ENCODE measurements around the gene ADSS1.
"Not testable (repeated sequence)": the region's sequence is repeated elsewhere in the genome, so short reads cannot be mapped to it uniquely, and the experiment has no call there.

The ADSS1 gene

DNA sequence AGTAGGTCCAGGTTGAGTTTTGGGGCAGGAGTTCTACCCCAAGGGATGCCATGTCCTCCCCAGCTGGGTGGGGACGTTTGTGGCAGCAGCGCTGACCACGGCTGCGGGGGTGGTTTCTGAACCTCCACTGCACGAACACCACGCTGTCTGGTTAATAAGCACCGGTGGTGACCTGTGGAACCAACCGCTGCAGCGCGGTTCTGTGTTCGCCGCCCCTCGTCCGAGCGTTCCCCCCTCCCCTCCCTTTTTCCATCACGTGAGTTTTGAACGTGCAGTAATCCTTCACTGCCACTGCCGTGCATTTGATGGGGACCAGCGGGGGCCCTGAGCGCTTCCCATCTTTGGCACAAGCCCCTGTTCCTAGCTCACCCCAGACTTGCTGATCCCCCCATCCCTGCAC lies 6.4 kb upstream of the ADSS1 start:
- DNase-seq (ENCODE audit: low spot score) = no peak

DNA sequence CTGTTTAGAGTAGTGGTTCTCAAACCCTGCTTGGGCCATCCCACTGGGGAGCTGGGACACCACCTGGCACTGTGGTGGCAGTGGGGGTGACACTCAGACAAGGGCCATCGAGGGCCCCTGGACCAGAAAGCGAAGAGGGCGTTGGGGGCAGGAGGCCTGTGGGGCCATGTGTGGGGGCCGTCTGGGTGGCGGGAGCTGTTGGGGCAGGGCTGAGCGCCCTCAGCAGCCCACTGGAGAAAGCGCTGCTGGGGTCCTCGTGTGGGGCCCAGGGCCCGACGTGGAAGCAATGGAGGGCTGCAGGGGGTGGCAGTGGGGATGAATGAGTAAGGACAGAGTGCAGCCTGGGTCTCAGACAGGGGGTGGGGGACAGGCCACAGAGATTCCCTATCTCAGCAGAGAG lies 5.9 kb upstream of the ADSS1 start:
- DNase-seq (ENCODE audit: low spot score) = no peak

DNA sequence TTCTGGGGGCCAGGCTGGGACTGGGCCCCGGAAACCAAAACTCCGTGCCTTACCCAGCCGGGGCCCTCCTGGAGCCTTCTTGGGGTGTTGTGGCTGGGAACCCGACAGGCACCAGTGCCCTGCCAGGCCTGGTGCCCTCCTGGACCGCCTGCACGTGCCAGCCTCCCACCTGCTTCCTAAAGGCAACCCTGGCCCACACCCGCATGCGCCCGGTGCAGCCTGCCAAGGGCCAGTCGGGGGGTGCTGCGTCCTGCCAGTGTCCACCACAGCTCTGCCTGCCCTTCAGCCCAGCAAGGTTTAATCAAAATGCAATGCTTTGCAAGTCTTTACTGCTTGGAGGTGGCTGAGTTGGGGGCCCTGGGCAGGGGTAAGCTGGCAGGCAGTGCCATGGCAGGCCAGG lies 5.2 kb upstream of the ADSS1 start:
- no peak for DNase-seq (ENCODE audit: low spot score)

DNA sequence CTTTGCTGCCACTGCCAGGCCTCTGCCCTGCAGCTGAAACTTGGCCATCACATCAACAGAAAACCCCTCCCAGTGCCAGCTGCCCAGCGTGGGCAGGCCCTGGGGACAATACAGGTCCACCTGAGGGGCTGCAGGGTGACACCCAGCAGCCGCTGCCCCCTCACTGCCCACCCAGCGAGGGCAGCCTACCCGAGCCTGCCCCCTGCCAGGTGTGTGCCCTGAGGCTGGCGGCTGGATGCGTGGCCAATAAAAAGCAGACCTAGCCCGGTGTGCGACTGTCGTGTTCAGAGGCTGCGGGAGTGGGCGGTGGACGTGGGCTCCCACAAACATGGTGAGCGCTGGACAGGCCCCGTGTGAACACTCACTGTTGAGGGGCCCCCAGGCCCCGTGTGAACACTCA lies 4.7 kb upstream of the ADSS1 start:
- no peak for DNase-seq (ENCODE audit: low spot score)

DNA sequence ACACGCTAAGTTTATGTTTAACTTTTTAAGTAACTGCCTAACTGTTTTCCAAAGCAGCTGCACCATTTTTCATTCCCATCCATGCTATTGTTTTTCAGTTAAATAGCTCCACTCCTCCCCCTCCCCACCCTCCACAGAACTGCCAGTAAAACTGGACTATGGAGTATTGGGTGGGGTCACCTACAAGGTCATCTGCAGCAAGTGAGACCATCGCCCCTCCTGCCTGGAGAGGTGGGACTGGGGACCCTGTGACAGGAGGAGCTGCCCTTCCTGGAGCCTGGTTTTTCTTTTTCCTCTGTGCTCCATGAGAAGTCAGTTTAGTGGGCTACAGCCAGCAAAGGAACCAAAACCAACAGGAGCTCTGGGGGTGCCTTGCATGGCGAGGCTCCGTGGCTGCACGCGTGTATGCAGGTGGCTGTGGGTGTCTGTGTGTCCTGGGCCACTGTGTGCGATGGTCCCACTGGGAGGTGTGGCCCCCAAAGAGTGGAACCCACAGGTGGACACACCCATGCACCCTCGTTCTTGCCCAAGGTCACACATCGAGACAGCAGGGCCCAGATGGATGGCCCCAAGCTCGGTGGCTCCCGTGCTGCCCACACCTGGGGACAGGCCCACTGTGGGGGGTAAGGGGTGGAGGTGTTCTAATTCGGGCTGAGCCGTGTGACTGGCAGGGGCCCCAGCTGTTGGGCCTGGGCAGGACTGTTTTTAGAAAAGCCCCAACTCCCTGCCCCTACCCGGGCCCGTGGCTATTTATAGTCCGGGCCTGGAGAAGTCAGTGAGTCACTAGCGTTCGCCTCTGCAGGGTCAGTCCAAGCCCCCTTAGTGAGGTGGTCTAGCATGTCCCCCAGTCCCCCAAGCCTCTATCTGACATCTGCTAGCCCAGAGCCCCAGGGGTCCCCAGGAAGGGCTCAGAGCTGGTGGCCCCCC lies 2.3 kb upstream of the ADSS1 start:
- no peak for DNase-seq (ENCODE audit: low spot score)

DNA sequence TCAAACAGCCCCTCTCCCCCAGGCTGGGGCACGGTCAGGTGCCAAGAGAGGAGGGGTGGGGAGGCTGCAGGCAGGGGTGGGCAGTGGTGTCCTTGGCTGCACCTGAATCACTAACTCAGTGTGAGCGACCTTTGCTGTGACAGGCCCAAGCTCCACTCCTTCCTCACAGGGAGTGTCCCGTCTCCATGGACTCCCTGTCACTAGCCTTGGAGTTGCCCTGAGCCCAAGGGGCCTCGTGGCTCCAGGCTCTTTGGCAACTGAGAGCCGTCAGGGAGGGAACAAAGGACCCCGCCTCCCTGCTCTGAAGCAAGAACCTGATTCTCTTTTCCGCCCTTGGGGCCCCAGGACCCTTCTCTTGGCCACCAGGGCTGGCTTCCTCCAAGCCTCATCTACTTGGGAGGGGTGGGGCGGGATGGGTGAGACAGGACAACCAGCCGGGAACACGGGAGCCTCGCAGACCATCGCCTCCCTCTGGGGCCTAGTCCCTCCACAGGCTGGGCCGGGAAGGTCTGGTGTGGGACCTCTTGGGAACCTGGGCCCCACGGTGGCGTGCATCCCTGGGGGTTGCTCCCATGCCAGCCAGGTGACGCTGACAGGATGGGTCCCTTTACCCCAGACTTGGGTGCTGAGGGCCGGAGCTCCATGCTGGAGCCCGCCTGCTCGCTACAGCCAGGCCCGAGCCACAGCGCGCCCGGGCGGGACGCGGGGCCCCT lies 935 bp upstream of the ADSS1 start:
- no peak for DNase-seq (ENCODE audit: low spot score)

DNA sequence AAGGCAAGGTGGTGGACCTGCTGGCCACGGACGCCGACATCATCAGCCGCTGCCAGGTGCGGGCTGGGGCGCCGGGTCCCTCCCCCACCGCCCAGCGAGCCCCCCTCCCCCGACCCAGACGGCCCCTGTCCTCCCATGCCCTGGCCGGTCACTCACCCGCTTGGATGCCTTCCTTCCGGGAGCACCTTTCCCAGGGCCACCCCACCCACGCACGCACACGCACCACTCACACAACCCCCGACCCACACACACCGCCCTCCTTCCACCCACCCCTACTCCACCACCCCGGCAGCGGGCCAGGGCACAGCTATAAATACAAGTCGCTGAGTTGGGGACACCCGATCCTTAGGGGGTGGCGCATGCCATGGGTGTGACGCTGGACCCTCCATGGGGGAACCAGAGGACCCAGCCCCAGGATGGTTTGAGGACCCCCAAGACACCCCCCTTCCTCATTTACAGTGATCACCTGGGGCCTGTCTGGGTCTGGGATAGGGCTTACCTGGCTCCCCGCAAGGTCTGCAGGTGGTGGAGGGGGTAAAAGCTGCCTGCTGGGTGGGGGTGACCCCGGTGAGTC lies 465 bp downstream of the ADSS1 start:
- DNase-seq (ENCODE audit: low spot score) = peak; percentile 49

DNA sequence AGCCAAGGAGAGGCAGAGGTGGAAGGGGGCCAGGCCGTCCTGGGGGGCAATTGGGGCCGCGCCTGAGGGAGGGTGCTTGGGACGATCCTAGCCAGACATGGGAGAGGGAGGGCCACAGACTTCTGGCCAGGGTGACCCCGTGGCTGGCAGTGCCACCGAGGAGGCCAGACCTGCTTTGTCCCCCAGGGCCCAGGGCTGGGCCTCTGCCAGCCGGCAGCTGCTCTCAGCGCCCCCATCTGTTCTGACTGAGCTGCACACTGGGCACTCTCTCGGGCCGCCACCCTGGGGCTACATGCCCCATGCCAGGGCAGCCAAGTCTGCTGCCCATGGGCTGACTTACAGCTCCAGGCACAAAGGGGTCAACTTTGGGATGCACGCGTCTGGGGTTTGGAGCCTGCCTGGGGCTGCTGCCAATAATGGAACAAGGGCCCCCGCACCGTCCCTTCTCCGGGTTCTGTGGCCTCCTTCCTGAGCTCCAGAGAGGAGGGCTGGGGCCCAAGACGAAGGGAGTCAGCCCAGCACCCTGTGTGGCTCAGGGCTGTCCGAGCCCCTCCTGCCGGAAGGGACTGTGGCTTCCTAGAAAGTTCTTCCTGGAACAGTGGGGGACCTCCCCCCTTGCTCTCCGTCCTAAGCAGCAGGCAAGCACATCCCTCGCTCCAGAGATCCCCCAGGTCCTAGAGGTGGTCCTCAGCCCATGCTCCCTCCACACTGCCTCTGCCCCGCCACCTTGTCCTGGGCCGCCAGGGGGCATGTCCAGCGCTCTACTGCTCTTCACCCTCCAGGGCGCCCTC lies 1.1 kb downstream of the ADSS1 start:
- DNase-seq (ENCODE audit: low spot score) = peak; percentile 72

DNA sequence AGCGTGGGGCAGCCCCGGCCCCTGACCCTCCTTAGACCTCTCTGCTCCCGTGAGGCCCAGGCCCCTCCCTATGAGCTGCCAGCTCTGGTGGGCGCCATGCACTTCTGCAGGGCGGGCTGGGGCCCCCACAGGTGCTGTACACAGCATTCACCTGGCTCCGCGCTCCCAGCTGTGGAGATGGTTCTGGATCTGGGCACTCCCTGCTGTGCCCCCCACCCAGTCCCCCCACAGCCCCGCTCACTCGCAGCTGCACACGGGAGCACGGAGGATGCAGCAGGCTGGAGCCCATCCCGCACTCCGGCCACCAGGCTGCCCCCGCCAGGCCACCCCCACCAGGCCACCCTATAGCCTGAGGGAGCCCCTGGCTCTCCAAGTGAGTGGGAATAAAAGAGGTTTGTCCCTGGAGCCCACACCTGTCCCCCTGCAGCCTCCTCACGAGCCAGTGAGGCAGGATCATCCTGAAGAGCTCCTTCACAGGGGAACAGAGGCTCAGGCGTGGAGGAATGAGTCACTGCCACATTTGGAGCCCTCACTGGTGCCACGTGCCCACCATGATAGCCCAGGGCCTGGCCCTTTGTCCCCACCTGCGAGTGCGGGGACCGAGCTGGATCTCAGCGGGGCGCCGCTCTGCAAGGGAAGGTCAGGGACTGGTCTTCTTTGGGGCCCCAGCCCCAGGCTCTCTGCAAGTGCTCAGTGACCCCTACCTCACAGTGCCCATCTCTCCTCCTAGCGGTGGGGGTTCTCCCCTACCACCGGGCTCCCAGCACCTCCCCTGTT lies 1.9 kb downstream of the ADSS1 start:
- DNase-seq (ENCODE audit: low spot score) = no peak

DNA sequence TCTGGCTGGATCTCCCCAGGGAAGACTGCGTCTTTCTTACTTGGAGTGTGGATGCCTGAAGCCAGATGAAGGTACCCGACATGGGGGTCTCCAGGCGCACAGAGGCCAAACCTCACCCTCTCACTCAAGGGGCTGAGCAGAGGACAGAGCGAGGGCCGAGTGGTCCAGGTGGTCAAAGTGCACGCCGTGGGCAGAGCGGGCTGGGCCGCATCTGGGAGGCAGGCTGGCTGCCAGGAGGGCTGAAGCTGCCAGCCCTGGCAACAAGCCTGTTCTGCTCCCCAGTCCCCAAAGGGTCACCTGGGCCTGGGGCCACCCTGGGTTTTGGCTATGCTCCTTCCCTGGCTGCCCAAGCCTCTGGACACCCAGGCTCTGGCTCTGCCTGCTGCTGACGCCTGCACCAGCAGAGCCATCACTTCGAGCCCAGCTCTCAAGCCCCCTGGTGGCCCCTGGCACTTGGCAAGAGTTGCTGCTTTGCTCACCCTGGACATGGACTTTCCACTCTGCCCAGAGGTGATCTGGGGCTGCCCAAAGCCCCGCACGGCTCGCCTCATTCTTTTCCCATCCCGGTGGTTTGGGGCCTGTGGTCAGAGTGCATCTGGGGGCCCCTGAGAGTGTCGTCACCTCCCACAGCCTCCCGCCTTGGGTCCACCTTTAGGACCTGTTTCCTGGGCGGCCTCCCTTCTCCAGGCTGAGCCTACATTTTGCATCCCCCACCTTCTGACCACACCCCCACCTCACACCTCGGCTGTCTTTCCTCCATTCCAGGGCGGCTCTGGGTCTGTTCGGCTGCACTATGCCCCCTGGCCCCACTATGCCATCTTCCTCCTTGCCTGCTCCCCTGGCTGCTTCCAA lies 2.8 kb downstream of the ADSS1 start:
- DNase-seq (ENCODE audit: low spot score) = no peak

DNA sequence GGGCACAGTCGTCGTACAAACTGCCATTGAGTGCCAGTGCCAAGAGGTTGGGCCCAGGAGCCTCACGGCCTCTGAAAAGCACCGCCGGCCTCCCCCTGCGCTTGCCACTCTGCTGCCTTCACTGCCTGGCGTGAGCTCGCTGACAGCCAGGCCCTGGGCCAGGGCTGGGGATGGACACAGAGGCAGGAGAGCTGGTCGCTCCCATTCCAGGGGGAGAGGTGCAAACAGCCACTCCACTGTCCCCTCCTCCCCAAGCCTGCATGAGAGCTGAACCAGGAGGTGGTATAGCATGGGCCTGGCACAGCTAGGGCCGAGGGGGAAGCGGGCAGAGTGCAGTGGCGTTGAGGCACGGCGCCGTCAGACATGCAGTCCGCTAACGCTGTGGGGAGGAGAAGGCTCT lies 4.6 kb downstream of the ADSS1 start:
- no peak for DNase-seq (ENCODE audit: low spot score)

DNA sequence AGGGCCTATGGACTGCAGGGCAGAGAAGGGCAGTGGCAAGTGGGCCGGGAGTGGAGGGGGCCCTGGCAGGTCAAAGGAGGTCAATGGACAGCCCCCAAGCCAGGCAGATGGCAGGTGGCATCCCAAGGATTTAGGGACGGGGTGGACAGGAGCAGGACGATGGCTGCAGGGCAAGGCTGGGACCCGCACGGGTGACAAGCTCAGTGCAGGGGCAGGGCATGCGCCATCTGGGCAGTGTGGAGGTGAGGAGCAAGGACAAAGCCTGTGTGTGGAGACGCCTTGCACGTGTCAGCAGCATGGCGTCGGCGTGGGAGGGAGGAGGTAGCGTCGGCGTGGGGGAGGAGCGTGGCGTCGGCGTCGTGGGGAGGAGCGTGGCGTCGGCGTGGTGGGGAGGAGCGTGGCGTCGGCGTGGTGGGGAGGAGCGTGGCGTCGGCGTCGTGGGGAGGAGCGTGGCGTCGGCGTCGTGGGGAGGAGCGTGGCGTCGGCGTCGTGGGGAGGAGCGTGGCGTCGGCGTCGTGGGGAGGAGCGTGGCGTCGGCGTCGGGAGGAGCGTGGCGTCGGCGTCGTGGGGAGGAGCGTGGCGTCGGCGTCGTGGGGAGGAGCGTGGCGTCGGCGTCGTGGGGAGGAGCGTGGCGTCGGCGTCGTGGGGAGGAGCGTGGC lies 5.3 kb downstream of the ADSS1 start:
- DNase-seq (ENCODE audit: low spot score) = not testable (repeated sequence)

DNA sequence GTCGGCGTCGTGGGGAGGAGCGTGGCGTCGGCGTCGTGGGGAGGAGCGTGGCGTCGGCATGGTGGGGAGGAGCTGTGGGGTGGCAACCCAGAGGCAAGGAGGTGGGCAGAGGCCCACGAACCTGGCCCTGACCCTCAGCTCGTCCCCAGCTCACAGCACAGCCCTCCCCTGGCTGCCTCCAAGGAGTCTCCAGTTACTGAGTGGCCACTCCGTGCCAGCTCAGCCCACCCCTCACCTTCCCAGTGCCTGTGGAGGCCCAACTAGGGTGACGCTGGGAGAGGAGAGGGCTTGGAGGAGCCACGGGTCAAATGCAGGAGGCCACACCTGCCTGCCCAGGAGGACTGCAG lies 5.8 kb downstream of the ADSS1 start:
- no peak for DNase-seq (ENCODE audit: low spot score)

DNA sequence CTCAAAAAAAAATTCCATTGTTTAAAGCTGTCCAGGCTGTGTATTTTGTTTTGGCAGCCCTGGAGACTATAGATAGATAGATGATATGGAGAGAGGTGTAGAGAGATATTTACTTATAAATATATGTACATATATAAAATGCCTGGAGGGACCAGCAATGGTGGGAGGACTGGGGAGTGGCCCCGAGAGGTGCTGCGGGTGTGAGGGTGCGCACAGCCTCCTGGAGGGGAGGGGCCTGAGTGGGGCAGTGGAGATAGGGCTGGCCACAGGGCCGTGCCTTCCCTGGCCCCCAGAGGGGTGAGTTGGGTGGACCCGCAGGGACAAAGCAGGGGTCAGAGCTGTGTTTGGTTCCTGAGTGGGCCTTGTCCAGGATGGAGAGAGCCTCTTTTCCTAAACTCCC lies 6.5 kb downstream of the ADSS1 start:
- no peak for DNase-seq (ENCODE audit: low spot score)

DNA sequence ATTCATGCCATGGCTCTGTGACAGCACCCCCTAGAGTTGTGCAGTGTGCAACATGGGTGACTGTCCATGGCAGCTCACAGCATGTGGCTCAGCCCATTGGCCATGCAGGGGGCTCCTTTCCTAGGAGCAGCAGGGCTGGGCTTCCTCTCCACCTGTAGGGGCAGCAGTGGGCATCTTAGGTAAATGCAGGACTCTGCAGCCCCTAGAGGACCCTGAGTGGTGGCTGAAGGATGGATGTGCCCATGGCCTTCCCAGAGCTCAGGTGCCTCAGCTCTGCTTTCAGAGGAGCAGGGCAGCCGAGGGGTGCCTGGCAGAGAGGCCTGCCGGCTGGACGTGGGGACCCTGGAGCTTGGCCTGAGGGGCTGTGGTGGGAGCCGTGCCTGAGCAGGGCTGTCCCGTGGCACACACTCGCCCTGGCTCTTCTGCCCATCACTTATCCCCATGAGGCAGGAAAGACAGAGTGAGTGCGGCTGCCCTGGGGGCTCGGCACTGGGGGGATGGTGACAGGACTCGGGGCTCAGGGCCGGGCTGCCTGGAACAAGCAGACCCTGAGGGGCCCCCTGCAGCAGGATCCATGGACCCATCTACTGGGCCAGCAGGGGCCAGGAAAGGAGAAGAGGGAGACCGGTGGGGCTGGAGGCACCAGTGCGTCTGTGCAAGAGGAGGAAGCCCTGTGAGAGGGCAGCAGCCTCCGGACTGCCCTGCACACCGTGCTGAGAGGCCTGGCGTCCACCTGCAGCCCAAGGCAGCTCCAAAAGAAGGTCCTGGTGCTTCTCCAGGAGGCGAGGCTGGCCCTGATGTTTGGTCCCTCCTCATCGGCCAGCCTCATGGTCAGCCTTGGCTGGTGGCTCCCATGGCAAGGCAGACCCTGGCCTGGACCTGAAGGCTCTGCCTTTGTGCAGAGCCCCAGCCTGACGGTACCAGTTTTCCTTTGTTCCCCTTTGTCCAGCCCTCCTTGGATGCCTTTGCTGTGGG lies 7.6 kb downstream of the ADSS1 start:
- no peak for DNase-seq (ENCODE audit: low spot score)

DNA sequence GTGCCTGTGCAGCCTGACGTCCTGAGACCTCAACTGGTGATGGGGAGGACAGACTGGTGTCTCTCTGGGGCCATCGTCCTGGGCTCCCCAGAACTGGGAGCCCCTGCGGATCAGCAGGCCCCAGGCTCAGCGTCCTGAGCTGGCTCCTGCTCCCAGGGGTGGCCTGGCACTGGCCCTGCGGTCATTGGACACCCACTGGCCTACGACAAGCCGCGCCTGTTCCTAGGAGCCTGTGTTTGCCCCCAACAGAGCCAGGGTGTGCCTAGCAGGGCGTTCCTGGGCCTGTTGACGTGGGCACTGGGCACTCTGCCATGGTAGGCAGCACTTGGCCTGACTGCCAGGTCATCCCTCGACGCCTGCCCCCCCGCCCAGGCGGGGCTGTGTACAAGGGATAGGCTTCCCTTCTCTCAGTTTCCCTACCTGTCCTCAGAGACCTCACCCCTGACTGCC lies 8.4 kb downstream of the ADSS1 start:
- DNase-seq (ENCODE audit: low spot score) = no peak

DNA sequence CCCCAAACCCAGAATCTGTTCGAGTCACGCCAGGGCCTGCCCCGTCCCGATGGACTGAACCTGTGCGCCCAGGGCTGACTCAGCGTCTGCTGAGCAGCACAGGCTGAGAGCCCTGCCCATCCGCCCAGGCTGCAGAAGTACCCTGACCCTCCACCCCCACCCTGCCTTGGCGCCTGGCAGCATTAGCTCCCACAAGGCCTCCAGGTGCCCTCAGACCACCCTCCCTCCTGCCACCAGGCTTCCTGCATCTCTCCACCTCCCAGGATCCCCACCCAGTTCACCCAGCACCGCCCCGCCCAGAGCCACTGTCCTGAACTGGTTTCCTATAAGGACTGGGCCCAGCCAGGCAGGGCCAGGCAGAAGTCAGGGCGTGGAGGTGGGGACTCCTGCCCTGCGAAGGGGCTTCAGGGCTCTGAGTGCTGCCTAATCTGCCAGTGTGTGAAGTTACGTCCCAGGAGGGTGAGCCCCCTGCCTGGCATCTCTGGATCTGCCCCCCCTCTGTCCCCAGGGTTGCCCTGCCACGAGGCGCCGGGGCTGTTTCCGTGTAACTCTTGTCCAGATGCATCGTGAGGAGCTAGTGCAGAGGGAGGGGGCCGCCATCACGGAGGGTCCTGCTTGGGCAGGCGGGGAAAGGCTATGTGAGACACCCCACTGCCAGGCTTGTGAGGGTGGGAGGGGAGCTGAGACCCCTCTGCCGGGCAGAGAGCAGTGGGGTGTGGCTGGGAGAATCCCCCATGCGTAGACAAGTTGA lies 9.1 kb downstream of the ADSS1 start:
- no peak for DNase-seq (ENCODE audit: low spot score)

DNA sequence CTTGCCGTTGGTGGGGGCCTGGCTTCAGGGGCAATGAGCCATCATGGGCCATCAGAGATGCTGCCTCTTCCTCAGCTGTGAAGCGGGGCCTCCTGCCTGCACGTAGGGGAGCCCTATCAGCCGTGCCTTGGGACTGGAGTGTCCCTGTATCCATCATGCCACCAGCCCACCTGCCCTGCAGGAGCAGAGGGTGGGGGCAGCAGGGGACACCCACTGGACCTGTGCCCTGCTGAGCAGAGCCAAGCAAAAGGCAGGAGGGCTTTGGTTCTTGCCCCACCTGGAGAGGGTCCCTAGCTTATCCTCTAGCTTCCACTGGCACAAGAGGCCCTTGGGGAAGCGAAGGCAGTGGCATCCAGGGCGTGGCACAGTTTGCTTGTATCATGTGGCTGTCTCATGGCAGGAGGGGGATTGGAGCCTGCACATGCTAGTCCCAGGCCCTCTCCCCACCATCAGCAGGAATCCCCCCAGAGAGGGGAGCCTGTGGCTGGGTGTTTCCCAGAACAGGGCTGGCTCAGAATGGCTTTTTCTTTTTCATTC lies 10.1 kb downstream of the ADSS1 start:
- DNase-seq (ENCODE audit: low spot score) = no peak
